Activated CD4-positive, alpha-beta T cell treated with anti-CD3 and anti-CD28 coated beads, Interleukin-2, amount 10 ng/mL, durations not matched to agents 24 days and 14 days (primary cell): ENCODE results near the gene FKBP3. TPM values are rescaled to one million over a fixed set of nuclear protein-coding genes. Genes with fewer than 3 reads are reported as not detected.

Experiments
- DNase-seq: peaks from one replicate; pipeline ENCODE4 v3.0.0; 2022
- H3K27ac Mint-ChIP-seq: one replicate; pipeline ENCODE4 v1.8.0; 2022; ENCODE audit warnings: mild to moderate bottlenecking, mixed read lengths
- H3K27me3 Mint-ChIP-seq: one replicate; pipeline ENCODE4 v1.8.0; 2022; ENCODE audit warnings: mixed read lengths
- H3K36me3 Mint-ChIP-seq: one replicate; pipeline ENCODE4 v1.8.0; 2022; ENCODE audit warnings: low read depth, mild to moderate bottlenecking, mixed read lengths
- H3K4me1 Mint-ChIP-seq: one replicate; pipeline ENCODE4 v1.8.0; 2021; ENCODE audit warnings: mixed read lengths
- H3K4me3 Mint-ChIP-seq: one replicate; pipeline ENCODE4 v1.8.0; 2022; ENCODE audit warnings: mild to moderate bottlenecking, moderate library complexity, mixed read lengths
- H3K9me3 Mint-ChIP-seq: one replicate; pipeline ENCODE4 v1.8.0; 2021; ENCODE audit warnings: mixed read lengths
- intact Hi-C: fragments of 100-400 bp; cut with micrococcal nuclease; formaldehyde crosslinking; loops from one replicate; pipeline ENCODE4 v1.15.1; 2023
- total RNA-seq: library from RNA; stranded (reverse); gene quantifications from 2 replicates; pipeline ENCODE4 v1.2.3, GENCODE V29; 2022

The FKBP3 gene
- total RNA-seq, 1 donor from 2014 or later, result 62.4 TPM

DNA sequence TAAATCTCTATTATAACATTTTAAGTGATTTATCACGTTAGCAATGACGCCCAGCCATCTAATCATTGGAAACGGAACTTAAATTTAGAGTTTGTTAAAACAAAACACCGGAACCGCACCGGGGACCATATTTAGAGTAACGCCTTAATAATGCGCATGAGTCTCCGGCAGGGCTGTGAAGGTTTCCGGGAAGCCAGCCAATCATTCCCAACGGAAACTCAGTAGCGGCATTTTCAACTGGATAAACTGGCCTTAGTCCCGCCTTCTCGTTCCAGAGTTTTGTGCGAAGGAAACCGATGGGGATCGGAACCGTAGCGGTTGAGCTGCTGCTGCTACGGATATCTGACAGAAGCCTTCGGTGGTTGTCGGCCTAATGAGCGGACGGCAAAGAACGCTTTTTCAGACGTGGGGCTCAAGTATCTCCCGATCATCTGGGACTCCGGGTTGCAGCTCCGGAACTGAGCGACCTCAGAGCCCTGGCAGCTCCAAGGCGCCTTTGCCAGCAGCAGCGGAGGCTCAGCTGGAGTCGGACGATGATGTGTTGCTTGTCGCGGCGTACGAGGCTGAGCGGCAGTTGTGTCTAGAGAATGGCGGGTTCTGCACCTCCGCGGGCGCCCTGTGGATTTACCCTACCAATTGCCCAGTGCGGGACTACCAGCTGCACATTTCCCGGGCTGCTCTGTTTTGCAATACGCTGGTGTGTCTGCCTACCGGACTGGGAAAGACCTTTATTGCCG lies 1.5 kb upstream of the FKBP3 start, which contains the start of gene FANCM:
Gene FANCM (plus strand): TSS at position 272 of the 737 bp plus-strand sequence. CDS start 102 bp downstream, at position 374.
- Mint-ChIP-seq H3K36me3 (peaks cover 8% of the 10 kb centered on the region), H3K4me1 (peaks cover 33% of the 10 kb centered on the region), H3K4me3 (peak within 1 kb of the TSS; percentile 98), H3K27ac (peak within 1 kb of the TSS; percentile 96), H3K9me3 (no peaks in the 10 kb centered on the region), H3K27me3 (no peaks in the 10 kb centered on the region)
- peak; percentile 96 for DNase-seq
- intact Hi-C loops, result loop anchor here (1.0 to 5.0 kb wide), 3 partner anchors 59 to 224 kb away; partner anchors contain the start of gene MIS18BP1

GRCh38 chr14:45135156-45135555 lies 875 bp upstream of the FKBP3 start:
- Mint-ChIP-seq H3K27me3 (no peaks in the 10 kb centered on the region), H3K27ac (peak overlapping the region; percentile 96)
- intact Hi-C loops, result loop anchor here (1.0 to 5.0 kb wide), 3 partner anchors 60 to 223 kb away; partner anchors contain the start of gene MIS18BP1

DNA sequence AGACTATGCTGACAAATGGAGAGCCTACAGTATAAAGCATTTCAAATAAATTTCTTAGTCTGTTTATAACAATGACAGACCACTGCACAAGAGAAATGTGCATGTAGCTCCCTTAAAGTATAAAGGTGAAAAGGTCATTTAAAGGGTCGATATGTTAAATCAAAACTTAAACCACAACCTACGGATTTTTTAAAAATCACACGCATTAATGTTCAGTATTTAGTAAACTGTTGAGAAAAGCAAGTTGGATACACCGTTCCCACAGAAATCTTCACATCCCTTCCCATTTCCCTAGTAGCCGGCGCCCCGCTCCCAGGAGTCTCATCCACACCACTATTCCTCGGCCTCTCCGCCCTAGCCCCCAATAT lies 614 bp downstream of the FKBP3 start:
- intact Hi-C loops, result loop anchor here (1.0 to 2.0 kb wide), 7 partner anchors 19 to 236 kb away; partner anchors contain the start of genes KLHL28 and PRPF39
- Mint-ChIP-seq H3K36me3 (peaks cover 7% of the 10 kb centered on the region), H3K4me3 (peak overlapping the region; percentile 98)

More at GRCh38 chr14:45135156-45135555, 875 bp upstream of the FKBP3 start:
- Mint-ChIP-seq H3K36me3 (peaks cover 8% of the 10 kb centered on the region), H3K4me1 (peaks cover 32% of the 10 kb centered on the region), H3K9me3 (no peaks in the 10 kb centered on the region), H3K4me3 (peak overlapping the region; percentile 98)
- no peak for DNase-seq

DNA sequence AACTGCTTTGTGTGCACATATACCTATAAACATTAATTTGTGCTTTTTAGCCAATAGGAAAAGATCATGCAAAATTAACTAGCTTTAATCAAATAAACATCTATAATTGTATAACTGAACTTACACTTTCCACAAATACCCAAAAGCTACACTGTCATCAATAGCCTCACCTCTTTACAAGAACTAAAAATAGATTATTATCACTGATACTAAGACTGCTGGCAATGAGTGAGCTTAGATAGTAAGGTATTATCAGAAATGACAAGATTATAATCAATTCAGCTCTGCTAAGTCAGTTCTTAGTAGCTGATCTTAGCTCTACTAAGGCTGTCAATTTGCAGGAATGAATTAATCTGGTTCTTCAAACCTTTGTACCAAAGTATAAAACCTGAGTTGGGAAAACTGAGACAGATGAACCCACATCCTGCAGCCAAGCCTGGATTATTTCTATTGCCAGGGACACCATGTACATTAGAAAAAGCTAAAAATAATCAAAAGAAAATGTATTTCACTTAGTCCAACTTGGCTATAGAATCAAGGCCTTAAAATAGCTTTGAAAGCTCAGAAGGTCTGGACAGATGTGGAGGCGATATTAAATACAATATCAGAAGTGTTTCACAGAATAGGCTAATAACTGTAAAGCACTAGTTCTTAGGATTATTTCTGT lies 5.2 kb downstream of the FKBP3 start:
- DNase-seq, result no peak
- intact Hi-C loops, result no loop called here
- Mint-ChIP-seq H3K27me3 (no peaks in the 10 kb centered on the region), H3K4me1 (peaks cover 17% of the 10 kb centered on the region), H3K27ac (no peak overlapping the region), H3K9me3 (no peaks in the 10 kb centered on the region), H3K4me3 (no peak overlapping the region), H3K36me3 (peaks cover 16% of the 10 kb centered on the region)

More for the DNA sequence above, 614 bp downstream of the FKBP3 start:
- Mint-ChIP-seq H3K9me3 (no peaks in the 10 kb centered on the region), H3K27me3 (no peaks in the 10 kb centered on the region), H3K27ac (peak overlapping the region; percentile 96), H3K4me1 (peaks cover 25% of the 10 kb centered on the region)
- no peak for DNase-seq

DNA sequence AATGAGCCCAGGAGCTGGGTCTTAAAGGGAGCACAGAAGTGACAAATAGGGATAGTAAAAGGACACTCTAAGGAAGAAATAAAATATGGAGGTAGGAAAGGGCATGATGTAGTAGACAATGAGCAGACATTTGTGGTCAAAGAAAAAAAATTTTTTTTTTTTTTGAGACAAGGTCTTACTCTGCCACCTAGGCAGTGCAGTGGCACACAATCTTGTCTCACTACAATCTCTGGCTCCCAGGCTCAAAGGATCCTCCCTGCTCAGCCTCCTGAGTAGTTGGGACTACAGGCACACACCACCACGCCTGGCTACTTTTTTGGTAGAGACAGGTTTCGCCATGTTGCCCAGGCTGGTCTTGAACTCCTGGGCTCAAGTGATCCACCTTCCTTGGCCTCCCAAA lies 8.5 kb downstream of the FKBP3 start:
- no peak for DNase-seq
- no peak overlapping the region for H3K4me3 Mint-ChIP-seq
- peaks cover 33% of the 10 kb centered on the region for H3K36me3 Mint-ChIP-seq
- no peak overlapping the region for H3K27ac Mint-ChIP-seq
- H3K9me3 Mint-ChIP-seq, result no peaks in the 10 kb centered on the region
- peaks cover 9% of the 10 kb centered on the region for H3K4me1 Mint-ChIP-seq
- intact Hi-C loops, result no loop called here
- H3K27me3 Mint-ChIP-seq, result no peaks in the 10 kb centered on the region

- no peak for DNase-seq
- Mint-ChIP-seq H3K4me1 (peaks cover 6% of the 10 kb centered on the region), H3K36me3 (peaks cover 51% of the 10 kb centered on the region), H3K27me3 (no peaks in the 10 kb centered on the region), H3K9me3 (no peaks in the 10 kb centered on the region), H3K4me3 (no peak overlapping the region), H3K27ac (no peak overlapping the region)
- intact Hi-C loops, result no loop called here
Measured at GRCh38 chr14:45123271-45123670, 11.0 kb downstream of the FKBP3 start.

DNA sequence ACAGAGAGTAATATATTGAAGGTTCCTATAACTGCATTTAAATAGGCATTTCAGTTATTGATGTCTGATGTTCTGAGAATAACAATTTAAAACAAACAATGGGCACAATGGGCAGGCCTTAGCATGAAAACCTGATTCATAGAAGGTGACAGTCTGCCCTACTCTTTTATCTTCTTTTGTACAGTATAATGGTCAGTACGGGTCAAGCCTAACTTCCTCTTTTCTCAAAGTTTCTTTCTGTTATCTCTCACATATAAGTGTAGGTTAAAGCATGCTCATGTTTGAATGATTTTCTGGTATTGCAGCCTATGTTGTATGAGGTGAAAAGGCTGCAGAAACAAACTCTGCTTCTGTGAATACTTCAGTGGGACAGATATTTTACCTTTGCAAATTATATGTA lies 14.2 kb downstream of the FKBP3 start:
- Mint-ChIP-seq H3K27me3 (no peaks in the 10 kb centered on the region), H3K9me3 (no peaks in the 10 kb centered on the region), H3K4me3 (no peak overlapping the region), H3K36me3 (peaks cover 59% of the 10 kb centered on the region), H3K4me1 (peaks cover 1% of the 10 kb centered on the region), H3K27ac (no peak overlapping the region)
- DNase-seq, result no peak
- intact Hi-C loops, result no loop called here

DNA sequence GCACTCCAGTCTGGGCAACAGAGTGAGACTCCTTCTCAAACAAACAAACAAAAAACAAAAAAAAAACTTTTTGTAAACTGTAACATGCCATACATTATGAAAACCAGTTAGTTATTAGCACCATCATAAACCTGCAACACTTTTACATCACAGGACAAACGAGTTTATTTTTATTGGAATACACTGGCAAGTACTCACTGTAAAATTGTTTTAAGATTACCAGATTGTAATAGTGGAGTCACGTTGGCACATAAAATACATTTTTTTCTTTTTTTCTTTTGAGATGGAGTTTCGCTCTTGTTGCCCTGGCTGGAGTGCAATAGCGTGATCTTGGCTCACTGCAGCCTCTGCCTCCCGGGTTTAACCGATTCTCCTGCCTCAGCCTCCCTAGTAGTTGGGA lies 15.7 kb downstream of the FKBP3 start:
- DNase-seq, result no peak
- intact Hi-C loops, result no loop called here
- Mint-ChIP-seq H3K4me1 (peaks cover 7% of the 10 kb centered on the region), H3K4me3 (no peak overlapping the region), H3K36me3 (peaks cover 62% of the 10 kb centered on the region), H3K9me3 (no peaks in the 10 kb centered on the region), H3K27me3 (no peaks in the 10 kb centered on the region), H3K27ac (no peak overlapping the region)

DNA sequence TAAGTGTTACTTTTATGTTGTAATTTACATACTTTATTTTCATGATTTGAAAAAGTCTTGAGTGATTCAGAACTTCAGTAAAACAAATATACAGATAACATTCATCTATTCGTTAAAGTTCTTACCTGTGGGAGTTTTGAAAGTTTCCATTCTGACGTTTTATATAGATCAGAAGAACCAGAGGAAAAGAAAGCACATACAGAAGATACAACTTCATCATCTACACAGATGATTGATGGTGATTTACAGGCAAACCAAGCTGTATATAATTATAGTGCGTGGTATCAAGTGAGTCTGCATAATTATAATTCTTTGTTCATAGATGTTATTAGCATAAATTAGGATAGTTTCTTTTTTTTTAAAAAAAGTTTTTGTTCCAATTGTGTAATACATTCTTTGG lies 20.0 kb downstream of the FKBP3 start:
- DNase-seq, result no peak
- Mint-ChIP-seq H3K4me1 (peaks cover 10% of the 10 kb centered on the region), H3K27me3 (no peaks in the 10 kb centered on the region), H3K36me3 (peaks cover 60% of the 10 kb centered on the region), H3K4me3 (no peak overlapping the region), H3K9me3 (no peaks in the 10 kb centered on the region), H3K27ac (peak overlapping the region; percentile 72)
- intact Hi-C loops, result loop anchor here (1.0 kb wide), 4 partner anchors 16 to 132 kb away; partner anchors contain the start of gene FKBP3

DNA sequence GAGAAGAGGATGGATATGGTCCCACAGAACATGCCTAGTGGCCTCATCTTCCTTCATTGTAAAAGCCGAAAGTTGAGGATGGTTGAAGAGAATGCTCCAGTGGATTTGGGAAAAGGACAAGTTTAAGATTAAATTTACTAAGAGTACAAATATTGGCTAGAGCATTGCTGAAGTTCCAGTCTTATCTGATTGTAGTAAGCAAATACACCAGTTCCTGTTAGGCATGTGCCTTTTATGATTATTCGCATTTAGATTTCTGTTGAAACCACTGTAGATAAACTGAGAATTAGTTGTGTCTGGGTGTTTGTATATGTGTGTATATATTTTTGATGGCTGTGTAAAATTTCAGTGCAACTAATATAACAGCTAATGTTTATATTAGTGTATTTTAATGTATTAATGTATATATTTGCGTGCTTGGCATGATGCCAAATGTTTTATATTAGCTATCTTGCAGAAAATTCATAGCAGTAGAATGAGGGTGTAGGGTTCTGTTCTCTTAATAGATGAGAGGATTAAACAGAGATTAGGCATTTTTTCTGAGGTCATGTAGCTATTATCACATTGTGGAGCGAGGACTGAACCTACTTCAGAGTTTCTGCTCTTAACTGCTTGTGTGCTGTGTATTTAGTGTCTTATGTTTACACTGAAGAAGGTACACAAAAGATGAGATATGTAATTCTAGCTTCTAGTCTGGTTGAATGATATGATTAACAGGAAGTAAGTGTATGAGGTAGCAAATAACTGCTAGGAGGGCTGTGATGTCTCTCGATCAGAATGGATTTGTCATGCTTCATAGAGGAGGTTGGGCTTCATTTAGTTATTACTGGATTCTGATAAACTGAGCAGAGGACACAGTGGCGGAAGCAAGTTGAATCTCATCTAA lies 21.1 kb downstream of the FKBP3 start:
- Mint-ChIP-seq H3K4me1 (peaks cover 10% of the 10 kb centered on the region), H3K27me3 (no peaks in the 10 kb centered on the region), H3K4me3 (no peak overlapping the region), H3K27ac (peak overlapping the region; percentile 84), H3K9me3 (no peaks in the 10 kb centered on the region), H3K36me3 (peaks cover 60% of the 10 kb centered on the region)
- intact Hi-C loops, result no loop called here
- DNase-seq, result peak; percentile 53

DNA sequence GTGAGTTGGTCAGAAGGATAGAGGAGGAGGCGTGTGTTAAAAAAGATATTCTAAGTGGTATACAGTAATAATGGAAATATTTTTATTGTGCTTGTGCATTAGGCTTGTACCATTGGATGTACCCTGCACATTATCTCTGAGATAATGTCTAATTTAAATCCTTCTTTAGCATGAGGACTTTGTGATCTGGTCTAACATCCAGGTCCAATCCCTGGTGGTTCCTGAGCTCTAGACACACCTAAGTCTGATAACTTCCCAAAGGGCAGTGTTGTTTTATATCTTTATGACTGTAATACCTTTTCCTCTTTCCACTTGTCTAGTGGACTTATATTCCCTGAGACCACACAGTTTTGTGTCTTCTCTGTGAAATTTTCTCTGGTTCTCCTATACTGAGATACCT lies 29.7 kb downstream of the FKBP3 start:
- Mint-ChIP-seq H3K4me1 (peaks cover 1% of the 10 kb centered on the region), H3K36me3 (peaks cover 61% of the 10 kb centered on the region), H3K9me3 (no peaks in the 10 kb centered on the region), H3K27me3 (no peaks in the 10 kb centered on the region), H3K27ac (no peak overlapping the region), H3K4me3 (no peak overlapping the region)
- no peak for DNase-seq
- intact Hi-C loops, result no loop called here

DNA sequence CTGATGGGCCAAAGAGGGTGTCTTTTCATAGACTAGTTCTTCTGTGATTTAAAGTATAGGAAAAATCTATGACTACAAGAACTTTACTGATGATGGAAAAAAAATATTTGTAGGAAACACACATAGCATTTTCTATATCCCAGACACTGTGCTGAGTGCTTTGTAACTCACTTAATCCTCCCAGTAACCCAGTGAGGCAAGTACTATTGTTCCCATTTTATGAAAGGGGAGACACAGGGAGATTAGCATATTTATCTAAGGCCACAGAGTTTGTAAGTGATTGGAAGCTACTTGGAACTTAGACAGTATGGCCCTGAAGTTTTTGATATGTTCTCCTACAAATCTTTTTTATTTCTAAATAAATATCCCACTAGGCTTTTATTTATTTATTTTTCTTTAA lies 30.5 kb downstream of the FKBP3 start:
- Mint-ChIP-seq H3K36me3 (peaks cover 62% of the 10 kb centered on the region), H3K27ac (no peak overlapping the region), H3K9me3 (no peaks in the 10 kb centered on the region), H3K4me3 (no peak overlapping the region), H3K4me1 (peaks cover 1% of the 10 kb centered on the region), H3K27me3 (no peaks in the 10 kb centered on the region)
- DNase-seq, result no peak
- intact Hi-C loops, result no loop called here

DNA sequence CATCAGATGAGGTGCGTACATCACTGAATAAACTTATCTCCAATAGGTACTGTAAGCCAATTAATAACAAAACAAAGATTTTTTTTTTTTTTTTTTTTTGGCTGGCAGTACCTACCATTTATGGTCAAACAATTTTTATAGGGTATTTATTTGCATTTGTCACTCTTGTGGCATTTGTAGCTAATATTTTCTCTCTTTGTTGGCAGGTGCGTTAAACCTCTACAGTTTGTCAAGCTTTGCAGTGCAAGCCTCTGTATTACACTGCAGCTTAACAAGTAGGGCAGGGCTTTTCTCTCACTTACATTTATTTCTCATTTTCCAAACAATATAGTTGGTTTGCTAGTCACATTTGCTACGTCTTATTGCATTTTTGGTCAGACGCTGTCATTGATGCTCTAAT lies 38.1 kb downstream of the FKBP3 start:
- no peak for DNase-seq
- Mint-ChIP-seq H3K4me1 (peaks cover 9% of the 10 kb centered on the region), H3K27ac (peak overlapping the region; percentile 13), H3K27me3 (no peaks in the 10 kb centered on the region), H3K4me3 (no peak overlapping the region), H3K9me3 (no peaks in the 10 kb centered on the region), H3K36me3 (peaks cover 63% of the 10 kb centered on the region)
- intact Hi-C loops, result no loop called here
